K562 (cell line): ENCODE measurements around the gene KIAA0930. TPM values are rescaled to one million over a fixed set of nuclear protein-coding genes. Genes with fewer than 3 reads are reported as not detected.

Experiments
- ATAC-seq: fragments of 200-7000 bp; cut with Tn5 transposase; 3 replicates; pipeline ENCODE4 v1.9.1; 2020; ENCODE audit warnings: moderate library complexity
- BruUV-seq: library from RNA; stranded (reverse); fragments of 400-500 nt; replicated peaks from 2 replicates; lab custom pipeline; 2021; lab: Mats Ljungman, UMichigan
- CTCF ChIA-PET: fragments of 300-600 bp; formaldehyde crosslinking; extraction: SDS; loops from one replicate; lab custom pipeline; 2021; ENCODE audit warnings: low intra/inter-chr PET ratio; lab: Yijun Ruan, JAX
- POLR2A ChIA-PET: fragments of 300-600, 350-650 bp; sonication (Branson Sonifier 250); formaldehyde crosslinking; extraction: SDS; loops from one replicate; lab custom pipeline; 2021; ENCODE audit warnings: antibody characterized with exemption, inconsistent platforms; lab: Yijun Ruan, JAX
- DNase-seq, 4 experiments: peaks; one replicate each; pipeline versions ENCODE4 v3.0.0 to v3.0.0-alpha.2; 2011 to 2018; ENCODE audit warnings: low spot score in 3 of 4, mixed read lengths in 3 of 4; ENCODE audit errors: extremely low read depth in 1 of 4
- FAIRE-seq: peaks from 2 replicates; lab custom pipeline; 2011; peaks lifted over from hg19 to GRCh38; lab: Jason Lieb, UNC
- H2AFZ ChIP-seq: 2 replicates; pipeline ENCODE4 v1.6.0; 2011; ENCODE audit warnings: low read depth, low read length, control low read depth, inconsistent platforms
- H3K27ac ChIP-seq: fragments of 200-600 bp; 3 replicates; pipeline ENCODE4 v1.8.0; 2011; ENCODE audit warnings: low read depth, mild to moderate bottlenecking, control low read depth, inconsistent platforms, low read length, moderate library complexity, mixed read lengths; ENCODE audit errors: extremely low read depth
- H3K27me3 ChIP-seq, 2 experiments: fragments of 300-600 bp in 1 of 2; 2 replicates in 1 of 2; 3 replicates in 1 of 2; pipeline versions ENCODE4 v1.6.0 to v1.8.0; 2011; ENCODE audit warnings: inconsistent platforms in 2 of 2, low read length in 2 of 2, mild to moderate bottlenecking in 1 of 2, mixed read lengths in 1 of 2, moderate library complexity in 1 of 2; ENCODE audit not compliant: control insufficient read depth in 2 of 2, insufficient read depth in 2 of 2
- H3K36me3 ChIP-seq: fragments of 300-600 bp; 3 replicates; pipeline ENCODE4 v1.8.0; 2011; ENCODE audit warnings: mild to moderate bottlenecking, low read length, inconsistent platforms; ENCODE audit not compliant: control insufficient read depth, insufficient read depth
- H3K4me1 ChIP-seq, 2 experiments: fragments of 200-600 bp in 1 of 2; replicated peaks in 1 of 2; 2 replicates in 1 of 2; 3 replicates in 1 of 2; pipeline versions ENCODE4 v1.5.1 to v1.8.0; 2011; ENCODE audit warnings: inconsistent platforms in 2 of 2, low read length in 2 of 2, mild to moderate bottlenecking in 1 of 2, mixed read lengths in 1 of 2, moderate library complexity in 1 of 2; ENCODE audit not compliant: control insufficient read depth in 2 of 2, insufficient read depth in 2 of 2
- H3K4me2 ChIP-seq: 2 replicates; pipeline ENCODE4 v1.6.1; 2011; ENCODE audit warnings: low read length, control low read depth, inconsistent platforms, mixed read lengths; ENCODE audit not compliant: insufficient read depth
- H3K4me3 ChIP-seq: fragments of 200-600 bp; sonication (generic), shearing (Covaris generic); 2 replicates; pipeline ENCODE4 v1.5.1; 2016; ENCODE audit warnings: control low read depth, inconsistent platforms
- H3K79me2 ChIP-seq: fragments of 200-600 bp; 3 replicates; pipeline ENCODE4 v1.8.0; 2011; ENCODE audit warnings: low read length, inconsistent platforms; ENCODE audit not compliant: control insufficient read depth, insufficient read depth
- H3K9ac ChIP-seq, 2 experiments: 2 replicates each; pipeline versions ENCODE4 v1.6.0 to v1.6.1; 2011; ENCODE audit warnings: low read depth in 2 of 2, low read length in 2 of 2, control low read depth in 1 of 2, inconsistent platforms in 1 of 2, mild to moderate bottlenecking in 1 of 2, mixed read lengths in 1 of 2; ENCODE audit not compliant: insufficient read depth in 1 of 2
- H3K9me1 ChIP-seq: one replicate; pipeline ENCODE4 v1.6.0; 2011; ENCODE audit warnings: inconsistent platforms, mild to moderate bottlenecking, low read length, moderate library complexity; ENCODE audit not compliant: control insufficient read depth, insufficient read depth
- H3K9me3 ChIP-seq: replicated peaks from 2 replicates; pipeline ENCODE4 v1.5.1; 2011; ENCODE audit warnings: low read depth, low read length, inconsistent platforms; ENCODE audit not compliant: control insufficient read depth, insufficient read depth
- H4K20me1 ChIP-seq: replicated peaks from 2 replicates; pipeline ENCODE4 v1.6.1; 2011; ENCODE audit warnings: low read length, inconsistent platforms, mixed read lengths; ENCODE audit not compliant: control insufficient read depth, insufficient read depth
- DDX20 ChIP-seq: fragments of 450-650 bp; IDR thresholded peaks from 2 replicates; pipeline ENCODE4 v1.6.1; 2016; ENCODE audit warnings: missing genetic modification characterization, low read depth, mild to moderate bottlenecking, missing compliant biosample characterization, moderate library complexity
- NONO ChIP-seq, 2 experiments: fragments of 200-400 bp in 1 of 2; fragments of 450-650 bp in 1 of 2; formaldehyde crosslinking in 1 of 2; IDR thresholded peaks; 2 replicates each; pipeline ENCODE4 v1.6.1; 2017; ENCODE audit warnings: low read depth in 2 of 2, mild to moderate bottlenecking in 2 of 2, moderate library complexity in 2 of 2, low read length in 1 of 2
- TAF1 ChIP-seq: IDR thresholded peaks from 2 replicates; pipeline ENCODE4 v1.6.1; 2011; ENCODE audit warnings: mild to moderate bottlenecking, low read length, moderate library complexity; ENCODE audit not compliant: insufficient read depth, control insufficient read depth, severe bottlenecking; ENCODE audit errors: extremely low read depth
- TEAD1 ChIP-seq, 2 experiments: fragments of 450-650 bp in 1 of 2; sonication (generic) in 1 of 2; formaldehyde crosslinking; IDR thresholded peaks; 2 replicates each; pipeline versions ENCODE4 v1.4.0 to v1.8.0; 2020 to 2022; ENCODE audit warnings: mild to moderate bottlenecking in 2 of 2, missing genetic modification reagents in 1 of 2
- ZNF766 ChIP-seq: fragments of 200-800 bp; sonication (Bioruptor generic); conservative IDR thresholded peaks from 2 replicates; pipeline ENCODE4 v1.6.1; 2016; ENCODE audit warnings: missing genetic modification characterization, missing compliant biosample characterization
- WGBS: fragments of 100-300 bp; shearing (Covaris generic); methylation state at CpG from one replicate; pipeline ENCODE4 v1.1.6; 2016; ENCODE audit warnings: low coverage, mixed read lengths; ENCODE audit not compliant: insufficient coverage; ENCODE audit errors: missing lambda C conversion rate; 5-methylcytosine and 5-hydroxymethylcytosine counted together
- in situ Hi-C: fragments of 300-500 bp; cut with MboI; formaldehyde crosslinking; loops from 4 replicates; pipeline ENCODE4 v1.15.0; 2018; ENCODE audit warnings: inconsistent platforms, mixed read lengths
- intact Hi-C: fragments of 100-400 bp; cut with micrococcal nuclease; formaldehyde crosslinking; loops from 2 replicates; pipeline ENCODE4 v1.14.2; 2022
- polyA plus RNA-seq, 8 experiments: library from polyadenylated mRNA; depleted of rRNA in 4 of 8; stranded (reverse) in 5 of 8; unstranded in 3 of 8; fragments of >200 nt; fragmentation: Nextera tagmentation in 2 of 8; fragmentation: Illumina TruSeq in 1 of 8; extraction: Ambion mirVana in 2 of 8; extraction: Trizol in 1 of 8; gene quantifications; 2 replicates each; pipeline versions ENCODE4 v1.2.1 to v1.2.3, GENCODE V29; 2011 to 2014; ENCODE audit warnings: inconsistent platforms in 1 of 8, missing spikeins in 1 of 8
- total RNA-seq, 7 experiments: library from RNA; depleted of rRNA in 6 of 7; stranded (reverse); fragments of >200 nt in 6 of 7; fragmentation: Illumina TruSeq in 2 of 7; extraction: Trizol in 2 of 7; gene quantifications; 2 replicates each; pipeline versions ENCODE4 v1.2.1 to v1.2.3, GENCODE V29; 2011 to 2021; ENCODE audit warnings: low replicate concordance in 1 of 7

KIAA0930 gene
- total and polyA plus RNA-seq, 9 of the 15 experiments (the other 6 are each of a cell fraction or from before 2014, with no cell fraction given): 0.24 to 12.1 (median 6.4) TPM

- Histone ChIP-seq H3K9me1 (peaks cover 4% of the 10 kb centered on the region), H3K36me3 (no peaks in the 10 kb centered on the region), H3K9ac (no peak overlapping the region), H3K4me3 (no peak overlapping the region), H2AFZ (no peak overlapping the region), H4K20me1 (no peaks in the 10 kb centered on the region; the same call in 1 of the 2 replicates), H3K27ac (no peak overlapping the region), H3K4me1 (peaks cover 0 to 30% of the 10 kb centered on the region in 2 experiments; a peak in 2 of 5 replicates), H3K79me2 (no peaks in the 10 kb centered on the region), H3K9me3 (no peaks in the 10 kb centered on the region), H3K27me3 (no peaks in the 10 kb centered on the region), H3K4me2 (no peak overlapping the region)
- in situ Hi-C loops: no loop called here
- no peak for ATAC-seq
- FAIRE-seq: no peak
- BruUV-seq: no TSS peak
- ChIA-PET CTCF (no interaction called here), POLR2A (no interaction called here)
- 41% methylated on average over 8 of the region's 13 CpGs for WGBS
- DNase-seq: no peak
- no peak for TF ChIP-seq TEAD1 (CRISPR knock-in tag; IDR thresholded peaks at IDR 0.05)
- no peak for TF ChIP-seq NONO (IDR thresholded peaks at IDR 0.05; ENCODE audit: low read depth in 2 of 2, low read length in 1 of 2)
- no peak for TF ChIP-seq DDX20 (tag)
- no peak for TF ChIP-seq TAF1
- no peak for TF ChIP-seq ZNF766 (CRISPR knock-in tag)
- intact Hi-C loops: loop anchor here (10.0 kb wide), 1 partner anchor 99 kb away; no protein-coding TSS in a partner anchor
Observed at GRCh38 chr22:45204241-45204640, 36.5 kb downstream of the KIAA0930 start.
